AG04449 (cell line): ENCODE data around the gene CATSPER4.

Experiments used
- CTCF ChIA-PET: fragments of 350-600 bp; formaldehyde crosslinking; extraction: SDS; loops from one replicate; lab custom pipeline; 2021; ENCODE audit warnings: antibody characterized with exemption; lab: Yijun Ruan, JAX
- POLR2A ChIA-PET: fragments of 400-600, 350-600 bp; formaldehyde crosslinking; extraction: SDS; loops from one replicate; lab custom pipeline; 2020; ENCODE audit warnings: antibody characterized with exemption, inconsistent platforms; lab: Yijun Ruan, JAX
- DNase-seq: peaks from one replicate; pipeline ENCODE4 v3.0.0-alpha.2; 2010; ENCODE audit warnings: low read depth, low spot score
- H3K4me3 ChIP-seq: 2 replicates; pipeline ENCODE4 v1.5.1; 2011; ENCODE audit warnings: low read depth, mild to moderate bottlenecking, control low read depth, low read length
- TF ChIP-seq, protein P1 (sequence below): IDR thresholded peaks from one replicate; pipeline ENCODE4 v1.5.1; 2011; ENCODE audit warnings: mild to moderate bottlenecking, moderate library complexity, low read length, control low read depth, inconsistent platforms; ENCODE audit not compliant: insufficient read depth; ENCODE audit errors: missing control alignments

Gene CATSPER4

DNA sequence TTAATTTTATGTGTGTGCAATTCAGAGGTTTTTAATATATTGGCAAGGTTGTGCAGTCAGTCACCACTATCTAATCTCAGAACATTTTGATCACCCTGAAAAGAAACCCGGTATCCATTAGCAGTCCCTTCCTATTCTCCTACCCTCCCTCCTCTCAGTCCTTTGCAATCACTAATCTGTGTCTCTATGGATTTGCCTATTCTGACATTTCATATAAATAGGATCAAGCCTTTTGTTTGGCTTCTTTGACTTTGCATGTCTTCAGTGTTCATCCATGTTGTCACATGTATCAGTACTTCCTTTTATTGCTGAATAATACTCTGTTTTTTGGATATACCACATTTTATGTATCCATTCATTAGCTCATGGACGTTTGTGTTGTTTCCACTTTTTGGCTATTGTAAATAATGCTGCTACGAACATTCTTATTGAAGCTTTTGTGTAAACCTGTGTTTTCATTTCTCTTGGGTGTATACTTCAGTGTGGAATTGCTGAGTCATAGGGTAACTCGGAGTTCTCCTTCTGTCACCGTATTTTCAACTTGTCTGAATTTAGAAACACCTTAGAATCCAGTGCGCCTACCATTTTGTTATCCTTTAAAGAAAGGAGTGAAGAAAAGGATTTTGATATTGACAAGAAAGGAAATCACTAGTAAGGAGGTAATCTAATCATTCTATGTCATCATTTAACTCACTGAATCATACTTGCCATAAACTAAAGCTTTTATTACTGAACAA is 47.0 kb downstream of the CATSPER4 start:
- POLR2A ChIA-PET, result no interaction called here

DNA sequence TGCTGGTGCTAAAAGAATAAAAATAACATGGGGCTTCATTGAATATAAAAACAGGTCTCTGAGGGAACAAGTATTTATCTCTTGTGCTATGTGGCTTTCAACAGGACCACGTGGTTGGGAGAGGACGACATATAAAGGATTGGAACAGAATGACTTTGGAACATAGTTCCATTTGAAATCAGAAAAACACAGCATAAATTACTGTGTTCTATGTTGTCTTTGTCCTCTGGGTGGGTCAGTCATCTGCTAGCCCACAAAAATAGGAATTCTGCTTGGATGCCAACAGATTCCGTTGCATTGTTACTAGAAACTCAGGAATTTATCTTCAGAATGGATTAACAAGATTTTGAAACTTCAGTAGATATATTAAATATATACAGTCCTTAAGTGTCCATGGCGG is 49.5 kb downstream of the CATSPER4 start:
- ChIA-PET POLR2A (no interaction called here), CTCF (no interaction called here)
- TF ChIP-seq, protein P1, sequence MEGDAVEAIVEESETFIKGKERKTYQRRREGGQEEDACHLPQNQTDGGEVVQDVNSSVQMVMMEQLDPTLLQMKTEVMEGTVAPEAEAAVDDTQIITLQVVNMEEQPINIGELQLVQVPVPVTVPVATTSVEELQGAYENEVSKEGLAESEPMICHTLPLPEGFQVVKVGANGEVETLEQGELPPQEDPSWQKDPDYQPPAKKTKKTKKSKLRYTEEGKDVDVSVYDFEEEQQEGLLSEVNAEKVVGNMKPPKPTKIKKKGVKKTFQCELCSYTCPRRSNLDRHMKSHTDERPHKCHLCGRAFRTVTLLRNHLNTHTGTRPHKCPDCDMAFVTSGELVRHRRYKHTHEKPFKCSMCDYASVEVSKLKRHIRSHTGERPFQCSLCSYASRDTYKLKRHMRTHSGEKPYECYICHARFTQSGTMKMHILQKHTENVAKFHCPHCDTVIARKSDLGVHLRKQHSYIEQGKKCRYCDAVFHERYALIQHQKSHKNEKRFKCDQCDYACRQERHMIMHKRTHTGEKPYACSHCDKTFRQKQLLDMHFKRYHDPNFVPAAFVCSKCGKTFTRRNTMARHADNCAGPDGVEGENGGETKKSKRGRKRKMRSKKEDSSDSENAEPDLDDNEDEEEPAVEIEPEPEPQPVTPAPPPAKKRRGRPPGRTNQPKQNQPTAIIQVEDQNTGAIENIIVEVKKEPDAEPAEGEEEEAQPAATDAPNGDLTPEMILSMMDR, result no peak
- no peak for DNase-seq
- H3K4me3 ChIP-seq, result no peak overlapping the region

More for the DNA sequence above, 47.0 kb downstream of the CATSPER4 start:
- TF ChIP-seq, protein P1, result no peak
- CTCF ChIA-PET, result interaction anchor here (0.6 to 2.4 kb wide), 5 partner anchors 12 to 126 kb away, joined by 3 to 11 read pairs (median 5); partner anchors contain the start of gene SH3BGRL3
- no peak for DNase-seq
- H3K4me3 ChIP-seq, result no peak overlapping the region
